ENCODE data around the gene DFFB.

DFFB gene

DNA sequence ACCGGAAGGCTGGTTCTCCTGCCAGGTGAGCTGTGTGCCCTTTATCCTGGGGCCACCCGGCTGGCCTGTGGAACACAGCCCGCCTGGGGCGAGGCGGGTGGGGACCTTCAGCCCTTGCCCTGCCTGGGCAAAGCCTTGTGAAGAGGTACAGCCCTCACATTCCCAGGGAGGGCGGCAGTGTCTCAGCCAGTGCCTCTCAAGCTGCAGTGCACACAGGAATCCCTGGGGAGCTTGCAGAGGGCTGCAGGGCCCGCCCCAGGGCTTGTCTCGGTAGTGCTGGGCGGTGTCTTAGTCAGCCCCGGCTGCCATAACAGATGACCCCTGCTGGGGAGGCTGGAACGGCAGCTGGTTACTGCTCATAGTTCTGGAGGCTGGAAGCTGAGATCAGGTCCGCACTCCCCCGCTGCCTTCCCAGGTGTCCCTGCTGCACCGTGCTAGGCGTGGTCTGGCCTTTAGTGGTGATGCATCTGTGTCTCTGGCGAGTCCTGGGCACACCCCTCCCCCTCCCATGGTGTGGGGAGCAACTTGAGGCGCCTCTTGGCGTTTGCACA lies 12.6 kb downstream of the DFFB start:
- no peak for DNase-seq (ENCODE audit: low read depth in 2 of 3, low spot score in 1 of 3)

- no peak for DNase-seq (ENCODE audit: low read depth in 2 of 3, low spot score in 1 of 3)
These were observed 14.2 kb downstream of the DFFB start for GRCh38 chr1:3871451-3871805.

DNA sequence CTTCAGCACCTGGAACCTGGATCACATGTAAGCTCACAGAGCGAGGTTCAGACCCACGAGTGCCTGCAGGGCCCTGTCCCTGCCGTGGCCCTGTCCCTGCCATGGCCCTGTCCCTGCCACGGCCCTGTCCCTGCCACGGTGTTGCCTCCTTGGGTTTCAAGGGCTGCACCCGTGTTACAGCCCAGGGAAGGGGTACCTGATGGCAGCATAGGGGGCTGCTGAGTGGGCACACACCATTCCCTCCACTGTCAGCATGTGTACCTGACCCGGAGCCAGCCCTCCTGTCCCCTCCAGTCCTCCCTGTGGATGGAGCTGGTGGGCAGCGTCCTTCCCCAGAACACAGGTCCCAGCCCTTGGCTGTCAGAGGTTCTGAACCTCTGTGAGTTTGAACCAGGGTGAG lies 15.3 kb downstream of the DFFB start:
- no peak for DNase-seq (ENCODE audit: low read depth in 2 of 3, low spot score in 1 of 3)

GRCh38 chr1:3874736-3875135 lies 17.5 kb downstream of the DFFB start:
- DNase-seq (ENCODE audit: low read depth in 2 of 3, low spot score in 1 of 3), result no peak

- no peak for DNase-seq (ENCODE audit: low read depth in 2 of 3, low spot score in 1 of 3)
These were observed 19.4 kb downstream of the DFFB start for GRCh38 chr1:3876716-3877115.

DNA sequence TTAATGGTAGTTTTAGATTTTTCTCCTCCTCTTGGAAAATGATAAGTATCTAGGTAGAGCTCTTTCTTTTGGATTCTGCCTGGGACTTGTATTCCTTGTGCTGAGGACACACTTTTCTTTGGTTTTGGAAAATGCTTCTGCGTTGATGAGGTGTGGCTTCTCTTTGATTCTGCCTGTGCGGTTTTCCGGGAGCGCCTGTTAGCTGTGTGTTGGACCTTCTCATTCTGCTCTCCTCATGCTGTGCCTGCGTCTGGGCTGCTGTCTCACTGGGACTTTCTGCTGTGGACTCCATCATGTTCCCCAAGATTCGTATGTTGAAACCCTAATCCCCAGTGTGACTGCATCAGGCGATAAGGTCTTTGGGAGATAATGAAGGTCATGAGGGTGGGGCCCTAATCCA lies 21.8 kb downstream of the DFFB start:
- no peak for DNase-seq (ENCODE audit: low read depth in 2 of 3, low spot score in 1 of 3)

GRCh38 chr1:3879787-3880428 lies 22.6 kb downstream of the DFFB start:
- no peak for DNase-seq (ENCODE audit: low read depth in 2 of 3, low spot score in 1 of 3)

DNA sequence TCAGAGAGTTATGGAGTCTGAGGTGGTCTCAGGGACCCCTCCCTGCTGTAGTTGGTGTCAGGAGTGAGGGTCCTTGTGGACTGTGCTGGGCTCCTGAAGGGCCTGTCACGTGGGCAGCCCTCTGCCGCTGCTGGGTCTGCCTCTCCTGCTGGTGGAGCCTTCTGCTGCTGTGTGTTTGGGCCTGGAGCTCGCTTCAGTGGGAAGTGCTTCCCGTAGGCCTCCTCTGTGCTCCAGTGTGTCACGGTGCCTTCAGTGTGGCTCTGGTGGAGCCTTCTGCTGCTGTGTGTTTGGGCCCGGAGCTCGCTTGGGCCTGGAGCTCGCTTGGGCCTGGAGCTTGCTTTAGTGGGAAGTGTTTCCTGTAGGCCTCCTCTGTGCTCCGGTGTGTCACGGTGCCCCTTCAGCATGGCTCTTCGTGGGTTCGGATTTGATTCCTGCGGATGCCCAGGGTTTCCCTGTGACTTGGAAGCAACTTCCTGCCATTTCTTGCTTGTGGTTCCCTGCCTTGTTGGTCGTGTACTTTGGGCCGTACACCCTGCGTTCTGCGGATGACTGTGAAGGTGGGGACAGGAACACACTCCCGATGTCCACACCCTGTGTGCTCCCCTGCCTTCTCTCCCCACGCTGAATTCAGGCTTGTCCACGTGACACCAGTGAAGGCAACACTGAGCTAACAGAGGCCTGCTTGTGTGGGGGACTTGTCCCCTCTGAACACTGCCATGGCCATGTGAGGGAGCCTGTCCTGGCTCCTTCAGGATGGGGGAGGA lies 23.3 kb downstream of the DFFB start:
- no peak for DNase-seq (ENCODE audit: low read depth in 2 of 3, low spot score in 1 of 3)

- DNase-seq (ENCODE audit: low read depth in 2 of 3, low spot score in 1 of 3), result no peak
These were observed 23.9 kb downstream of the DFFB start for GRCh38 chr1:3881193-3881480.

- DNase-seq (ENCODE audit: low read depth in 2 of 3, low spot score in 1 of 3), result no peak
These were observed 26.1 kb downstream of the DFFB start for GRCh38 chr1:3883194-3883925.

DNA sequence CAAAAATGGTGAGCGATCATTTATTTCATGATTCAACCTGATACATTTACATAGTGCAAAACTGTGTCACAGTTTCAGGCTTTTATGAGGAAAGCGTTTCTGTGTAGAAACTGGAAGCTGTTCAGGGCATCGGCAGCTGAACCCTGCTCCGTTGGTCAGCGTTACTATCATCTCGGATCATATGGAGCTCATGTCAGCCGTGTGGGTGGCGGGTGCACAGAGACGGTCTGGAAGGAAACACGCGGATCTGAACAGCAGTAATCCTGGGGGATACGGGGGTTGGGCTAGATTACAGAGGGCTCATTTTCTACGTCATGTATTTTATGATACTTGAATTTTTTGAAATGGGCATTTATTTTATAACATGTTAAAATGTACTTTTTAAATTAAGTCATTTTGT lies 27.7 kb downstream of the DFFB start:
- DNase-seq (ENCODE audit: low read depth in 2 of 3, low spot score in 1 of 3), result no peak

DNA sequence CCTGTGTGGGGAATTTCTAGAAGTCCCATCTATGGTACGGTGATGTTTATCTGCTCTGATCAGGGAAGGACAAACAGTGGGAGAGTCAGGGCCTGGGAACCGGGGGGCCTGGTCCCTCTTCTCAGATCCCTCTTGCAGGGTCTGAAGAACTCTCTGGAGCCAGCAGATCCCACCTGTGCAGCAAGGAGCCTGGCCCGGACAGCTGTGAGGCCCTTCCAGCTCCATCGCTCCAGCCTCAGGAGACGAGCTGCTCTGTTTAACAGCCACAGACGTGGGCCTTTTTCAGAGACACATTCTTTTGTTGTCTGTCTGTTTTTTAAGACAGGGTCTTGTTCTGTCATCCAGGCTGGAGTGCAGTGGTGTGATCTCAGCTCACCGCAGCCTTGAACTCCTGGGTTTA lies 28.3 kb downstream of the DFFB start:
- no peak for DNase-seq (ENCODE audit: low read depth in 2 of 3, low spot score in 1 of 3)

- DNase-seq (ENCODE audit: low read depth in 2 of 3, low spot score in 1 of 3), result no peak
These were observed 28.9 kb downstream of the DFFB start for GRCh38 chr1:3886106-3886670.

GRCh38 chr1:3886691-3887090 lies 29.4 kb downstream of the DFFB start:
- no peak for DNase-seq (ENCODE audit: low read depth in 2 of 3, low spot score in 1 of 3)

GRCh38 chr1:3888301-3888700 lies 31.0 kb downstream of the DFFB start:
- no peak for DNase-seq (ENCODE audit: low read depth in 2 of 3, low spot score in 1 of 3)

- no peak for DNase-seq (ENCODE audit: low read depth in 2 of 3, low spot score in 1 of 3)
These were observed 32.7 kb downstream of the DFFB start for GRCh38 chr1:3889936-3890335.

- DNase-seq (ENCODE audit: low read depth in 2 of 3, low spot score in 1 of 3), result no peak
These were observed 33.4 kb downstream of the DFFB start for GRCh38 chr1:3890389-3891328.

- DNase-seq (ENCODE audit: low read depth in 2 of 3, low spot score in 1 of 3), result no peak
These were observed 34.1 kb downstream of the DFFB start for GRCh38 chr1:3891329-3891865.

- DNase-seq (ENCODE audit: low read depth in 2 of 3, low spot score in 1 of 3), result no peak
These were observed 35.5 kb downstream of the DFFB start for GRCh38 chr1:3892748-3893147.

DNA sequence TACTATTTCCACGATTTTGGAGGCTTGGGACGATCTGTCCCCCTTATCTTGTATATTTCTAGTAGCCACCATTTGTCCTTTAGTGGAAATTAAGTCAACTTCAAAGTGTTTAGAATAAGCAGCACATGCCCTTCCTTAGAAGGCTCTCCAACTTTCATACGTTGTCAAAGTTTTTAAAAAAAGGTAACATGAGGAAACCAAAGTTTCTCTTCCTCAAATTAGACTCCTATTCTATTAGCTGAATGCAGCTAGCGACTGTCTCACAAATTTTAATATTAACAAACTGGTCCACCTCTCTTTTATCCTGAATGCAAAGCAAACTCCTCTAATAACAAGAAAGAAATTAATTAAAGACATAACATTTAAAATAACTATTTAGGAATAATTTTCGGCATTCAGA lies 35.9 kb downstream of the DFFB start:
- DNase-seq (ENCODE audit: low read depth in 2 of 3, low spot score in 1 of 3), result no peak

Data from stimulated activated CD4-positive, alpha-beta T cell treated with anti-CD3 and anti-CD28 coated beads, Interleukin-12 subunit alpha, Interleukin-12 subunit beta, amount 100 ng/mL, for 48 hours (primary cell).